ENCODE results near the gene ARL9. TPM values are rescaled to one million over a fixed set of nuclear protein-coding genes. Genes with fewer than 3 reads are reported as not detected.

ARL9 gene
- total RNA-seq, 1 donor from 2014 or later = 0.17 TPM

- DNase-seq (ENCODE audit: low read depth) = no peak
- TF ChIP-seq CTCF (conservative IDR thresholded peaks at IDR 0.05; ENCODE audit: low read depth, low read length) = no peak
- no peak overlapping the region for H3K4me3 ChIP-seq (ENCODE audit: low read depth, low read length)
Observed at GRCh38 chr4:56480691-56481090, 24.9 kb upstream of the ARL9 start.

GRCh38 chr4:56496241-56496640 is 9.3 kb upstream of the ARL9 start:
- H3K4me3 ChIP-seq (ENCODE audit: low read depth, low read length) = no peak overlapping the region
- DNase-seq (ENCODE audit: low read depth) = no peak
- TF ChIP-seq CTCF (conservative IDR thresholded peaks at IDR 0.05; ENCODE audit: low read depth, low read length) = no peak

DNA sequence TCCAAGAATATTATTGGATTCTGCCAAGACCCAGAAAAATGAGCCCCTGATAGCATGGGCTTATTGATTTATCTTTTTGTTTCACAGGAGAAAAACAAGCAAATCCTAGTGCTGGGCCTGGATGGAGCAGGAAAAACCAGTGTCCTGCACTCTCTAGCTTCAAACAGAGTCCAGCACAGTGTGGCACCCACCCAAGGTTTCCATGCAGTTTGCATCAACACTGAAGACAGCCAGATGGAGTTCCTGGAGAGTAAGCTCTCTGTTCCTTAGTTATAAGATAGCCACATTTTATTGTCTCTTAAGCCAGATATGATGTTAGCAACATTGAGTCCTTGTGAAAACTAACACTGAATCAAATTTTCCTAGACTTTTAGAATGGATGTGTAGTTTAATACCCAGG is 5.5 kb downstream of the ARL9 start:
- no peak for DNase-seq (ENCODE audit: low read depth)
- no peak for TF ChIP-seq CTCF (conservative IDR thresholded peaks at IDR 0.05; ENCODE audit: low read depth, low read length)
- no peak overlapping the region for H3K4me3 ChIP-seq (ENCODE audit: low read depth, low read length)

- DNase-seq (ENCODE audit: low read depth) = no peak
- TF ChIP-seq CTCF (conservative IDR thresholded peaks at IDR 0.05; ENCODE audit: low read depth, low read length) = no peak
- H3K4me3 ChIP-seq (ENCODE audit: low read depth, low read length) = no peak overlapping the region
Observed at GRCh38 chr4:56512166-56512565, 6.6 kb downstream of the ARL9 start.

DNA sequence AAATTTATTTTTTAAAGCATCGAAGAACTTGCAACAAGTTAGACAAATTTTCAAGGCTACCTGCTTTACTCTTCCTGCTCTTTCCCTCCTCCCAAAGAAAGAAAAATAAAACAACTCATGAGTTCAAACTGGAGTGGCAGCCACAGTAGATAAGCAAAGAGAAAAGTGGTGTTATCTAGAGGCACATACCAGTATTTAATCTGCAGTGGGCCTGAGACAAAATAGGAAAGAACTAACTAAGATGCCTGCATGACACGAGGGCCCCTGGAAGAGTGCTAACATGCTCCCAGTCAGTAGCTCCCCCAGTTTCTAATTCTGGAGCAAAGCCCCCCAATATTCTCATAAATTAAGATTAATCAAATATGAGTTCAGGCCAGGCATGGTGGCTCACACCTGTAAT is 7.9 kb downstream of the ARL9 start:
- no peak for TF ChIP-seq CTCF (conservative IDR thresholded peaks at IDR 0.05; ENCODE audit: low read depth, low read length)

DNA sequence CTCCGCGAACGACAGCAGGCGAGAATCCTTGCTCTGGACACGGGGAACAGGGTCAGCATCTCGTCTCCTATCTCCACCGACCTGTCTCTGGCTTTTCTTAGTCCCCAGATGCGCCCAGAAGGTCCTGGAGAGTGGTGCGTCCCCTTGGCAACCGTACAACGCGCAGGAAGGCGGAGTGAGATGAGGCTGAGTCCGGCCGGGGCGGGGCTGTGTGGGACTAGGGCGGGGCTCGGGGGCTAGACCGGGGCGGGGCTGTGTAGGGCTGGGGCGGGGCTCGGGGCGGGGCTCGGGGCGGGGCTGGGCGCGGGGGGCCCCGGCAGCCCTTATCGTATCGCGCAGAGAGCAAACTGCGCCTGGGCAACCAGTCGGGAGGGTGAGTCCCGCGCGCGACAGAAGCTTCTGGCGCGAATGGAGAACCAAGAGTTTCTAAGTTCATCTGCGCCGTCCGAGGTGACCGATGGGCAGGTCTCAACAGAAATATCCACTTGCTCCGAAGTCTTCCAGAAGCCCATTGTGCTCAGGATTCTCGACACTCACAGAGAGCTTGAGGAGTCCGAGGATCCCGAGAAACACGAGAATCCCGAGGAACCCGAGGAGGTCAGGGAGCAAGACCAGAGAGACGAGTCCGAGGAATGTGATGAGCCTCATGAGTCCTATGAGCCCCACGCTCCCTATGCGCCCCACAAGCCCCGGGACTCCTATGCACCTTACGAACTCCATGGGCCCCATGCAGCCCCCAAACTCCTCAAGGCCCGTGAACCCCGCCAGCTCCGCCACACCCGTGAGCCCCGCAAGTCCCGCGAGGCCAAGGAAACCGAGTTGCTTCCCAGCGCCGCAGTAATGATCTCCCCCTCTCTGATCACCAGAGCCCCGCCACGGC is 24.9 kb downstream of the ARL9 start:
- peak; percentile 18 for DNase-seq (ENCODE audit: low read depth)
- H3K4me3 ChIP-seq (ENCODE audit: low read depth, low read length) = peak overlapping the region; percentile 54
- TF ChIP-seq CTCF (conservative IDR thresholded peaks at IDR 0.05; ENCODE audit: low read depth, low read length) = no peak

More for the DNA sequence above, 7.9 kb downstream of the ARL9 start:
- no peak overlapping the region for H3K4me3 ChIP-seq (ENCODE audit: low read depth, low read length)
- no peak for DNase-seq (ENCODE audit: low read depth)

Measured in epithelial cell of proximal tubule (primary cell).